CD4-positive, alpha-beta memory T cell (primary cell): Measurements from ENCODE around the gene LIG3. TPM values are rescaled to one million over a fixed set of nuclear protein-coding genes. Genes with fewer than 3 reads are reported as not detected.
"Not testable (repeated sequence)": the region's sequence is repeated elsewhere in the genome, so short reads cannot be mapped to it uniquely, and the experiment has no call there.

Experiments
- CTCF ChIA-PET: fragments of 350-600 bp; sonication (Branson Sonifier 250); formaldehyde crosslinking; loops from one replicate; lab custom pipeline; 2021; ENCODE audit warnings: inconsistent platforms; ENCODE audit not compliant: partially characterized antibody; lab: Charles Lee
- POLR2A ChIA-PET: fragments of 350-600 bp; sonication (Branson Sonifier 250); formaldehyde crosslinking; loops from one replicate; lab custom pipeline; 2021; ENCODE audit not compliant: partially characterized antibody; lab: Charles Lee
- DNase-seq, 5 donors: peaks; one replicate each; pipeline versions ENCODE4 v3.0.0 to v3.0.0-alpha.2; 2020 to 2022; ENCODE audit warnings: mixed read lengths in 1 of 5
- H3K27ac ChIP-seq: one replicate; pipeline ENCODE4 v1.7.0; 2013; ENCODE audit warnings: low read depth, low read length
- H3K27me3 ChIP-seq: 2 replicates; pipeline ENCODE4 v1.7.0; 2013; ENCODE audit warnings: mild to moderate bottlenecking, low read length, moderate library complexity; ENCODE audit not compliant: insufficient read depth
- H3K36me3 ChIP-seq: 2 replicates; pipeline ENCODE4 v1.7.0; 2013; ENCODE audit warnings: mild to moderate bottlenecking, low read length, moderate library complexity; ENCODE audit not compliant: insufficient read depth
- H3K4me1 ChIP-seq: 2 replicates; pipeline ENCODE4 v1.7.0; 2013; ENCODE audit warnings: mild to moderate bottlenecking, low read length, moderate library complexity; ENCODE audit not compliant: insufficient read depth
- H3K4me3 ChIP-seq, 2 donors: one replicate each; pipeline ENCODE4 v1.7.0; 2013; ENCODE audit warnings: low read length in 2 of 2, mild to moderate bottlenecking in 1 of 2
- H3K9me3 ChIP-seq, 2 donors: one replicate each; pipeline ENCODE4 v1.7.0; 2013; ENCODE audit warnings: low read length in 2 of 2, control low read depth in 1 of 2; ENCODE audit not compliant: control insufficient read depth in 1 of 2
- H3K27ac Mint-ChIP-seq, 7 donors: one replicate each; pipeline ENCODE4 v1.8.0; 2020 to 2021; ENCODE audit warnings: mixed read lengths in 7 of 7, mild to moderate bottlenecking in 6 of 7, inconsistent platforms in 3 of 7, moderate library complexity in 3 of 7
- H3K27me3 Mint-ChIP-seq, 2 donors: one replicate each; pipeline ENCODE4 v1.8.0; 2020 to 2021; ENCODE audit warnings: mixed read lengths in 2 of 2
- H3K36me3 Mint-ChIP-seq, 2 donors: one replicate each; pipeline ENCODE4 v1.8.0; 2020 to 2021; ENCODE audit warnings: mixed read lengths in 2 of 2, inconsistent platforms in 1 of 2, mild to moderate bottlenecking in 1 of 2
- H3K4me1 Mint-ChIP-seq, 4 donors: one replicate each; pipeline ENCODE4 v1.8.0; 2020 to 2021; ENCODE audit warnings: mixed read lengths in 4 of 4, mild to moderate bottlenecking in 1 of 4
- H3K4me3 Mint-ChIP-seq, 8 donors: one replicate each; pipeline ENCODE4 v1.8.0; 2020 to 2021; ENCODE audit warnings: mixed read lengths in 8 of 8, mild to moderate bottlenecking in 7 of 8, moderate library complexity in 6 of 8, inconsistent platforms in 3 of 8
- H3K9me3 Mint-ChIP-seq, 8 donors: one replicate each; pipeline ENCODE4 v1.8.0; 2020 to 2021; ENCODE audit warnings: mixed read lengths in 8 of 8, mild to moderate bottlenecking in 5 of 8, inconsistent platforms in 3 of 8, moderate library complexity in 1 of 8
- intact Hi-C: fragments of 100-400 bp; cut with micrococcal nuclease; formaldehyde crosslinking; loops from one replicate; pipeline ENCODE4 v1.15.1; 2023
- polyA plus RNA-seq, 2 donors: library from polyadenylated mRNA; unstranded; fragments of 300-500 nt; fragmentation: Illumina TruSeq; gene quantifications; one replicate each; pipeline ENCODE4 v1.2.3, GENCODE V29; 2021
- total RNA-seq, 2 experiments: library from RNA; stranded (reverse); gene quantifications; one replicate each; pipeline ENCODE4 v1.2.3, GENCODE V29; 2021

Gene LIG3
- total and polyA plus RNA-seq, 4 experiments from 2014 or later = 7.7 to 50.8 (median 29.1) TPM

DNA sequence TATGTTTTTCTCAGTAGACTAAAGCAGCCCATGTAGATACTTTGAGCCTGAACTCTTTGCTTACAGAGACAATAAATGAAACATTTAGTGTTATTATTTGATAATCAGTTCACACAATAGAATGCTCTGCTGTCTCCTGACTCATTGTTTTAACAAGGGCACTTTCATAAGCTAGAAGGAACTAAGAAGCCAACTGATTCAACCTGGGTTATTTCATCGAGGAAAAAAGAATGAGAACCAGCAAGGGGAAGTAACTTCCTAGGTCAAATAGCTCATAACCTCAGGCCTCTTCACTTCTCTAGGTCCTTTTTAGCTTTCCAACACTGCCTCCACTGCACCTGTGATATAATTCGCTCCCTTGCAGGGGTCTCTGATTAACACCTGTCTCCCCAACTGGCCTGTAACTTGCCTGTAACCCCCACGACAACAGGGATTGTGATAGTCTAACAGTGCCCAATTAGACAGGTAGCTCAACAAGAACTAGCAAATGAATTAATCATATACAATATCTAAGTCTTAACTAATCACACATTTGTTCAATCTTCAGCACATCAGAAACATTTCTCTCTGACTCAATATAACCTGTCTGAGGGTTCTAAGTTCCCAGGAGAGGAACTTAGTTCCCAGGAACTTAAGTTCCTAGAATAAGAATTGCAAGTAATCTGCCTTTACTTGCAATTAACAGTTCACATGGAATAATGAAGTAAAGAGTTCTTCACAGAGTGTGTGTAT, 48.4 kb downstream of the LIG3 start:
- DNase-seq = no peak
- intact Hi-C loops = no loop called here
- no peak overlapping the region for H3K27ac ChIP-seq
- no peaks in the 10 kb centered on the region for H3K27me3 Mint-ChIP-seq
- H3K9me3 Mint-ChIP-seq = no peaks in the 10 kb centered on the region
- peaks cover 21 to 37% of the 10 kb centered on the region in 2 donors for H3K36me3 Mint-ChIP-seq
- ChIA-PET CTCF (interaction anchor here (1.0 to 1.2 kb wide), 3 partner anchors 10 to 58 kb away, joined by 3 to 6 read pairs (median 5); partner anchors contain the start of gene RFFL), POLR2A (interaction anchor here (1.1 to 1.2 kb wide), 2 partner anchors 25 to 35 kb away, joined by 3 to 4 read pairs; partner anchors contain the start of gene RFFL)
- no peaks in the 10 kb centered on the region for H3K27me3 ChIP-seq
- H3K4me1 ChIP-seq = peaks cover 31% of the 10 kb centered on the region
- H3K9me3 ChIP-seq = no peaks in the 10 kb centered on the region
- H3K27ac Mint-ChIP-seq = peak overlapping the region; percentile 0 to 88 (median 70)
- no peak overlapping the region for H3K4me3 ChIP-seq
- H3K4me1 Mint-ChIP-seq = peaks cover 30 to 42% (median 36%) of the 10 kb centered on the region in 4 donors
- H3K36me3 ChIP-seq = no peaks in the 10 kb centered on the region
- no peak overlapping the region for H3K4me3 Mint-ChIP-seq

- no peak for DNase-seq
- no peaks in the 10 kb centered on the region for H3K9me3 ChIP-seq
- H3K27ac ChIP-seq = no peak overlapping the region
- H3K27ac Mint-ChIP-seq = no peak overlapping the region
- ChIA-PET POLR2A (interaction anchor here (1.3 kb wide), 1 partner anchor 32 kb away, joined by 5 read pairs; the partner anchor contains the start of gene RFFL), CTCF (interaction anchor here (1.2 kb wide), 1 partner anchor 32 kb away, joined by 4 read pairs; the partner anchor contains the start of gene RFFL)
- peaks cover 23% of the 10 kb centered on the region for H3K4me1 ChIP-seq
- peaks cover 16 to 24% of the 10 kb centered on the region in 2 donors for H3K36me3 Mint-ChIP-seq
- H3K4me3 Mint-ChIP-seq = no peak overlapping the region
- peaks cover 22 to 32% (median 26%) of the 10 kb centered on the region in 4 donors for H3K4me1 Mint-ChIP-seq
- H3K9me3 Mint-ChIP-seq = no peaks in the 10 kb centered on the region
- intact Hi-C loops = no loop called here
- no peaks in the 10 kb centered on the region for H3K27me3 ChIP-seq
- H3K4me3 ChIP-seq = no peak overlapping the region
- no peaks in the 10 kb centered on the region for H3K36me3 ChIP-seq
- H3K27me3 Mint-ChIP-seq = no peaks in the 10 kb centered on the region
These were observed 50.5 kb downstream of the LIG3 start for GRCh38 chr17:35030780-35031179.

- no peak for DNase-seq
- POLR2A ChIA-PET = interaction anchor here (1.4 kb wide), 1 partner anchor 8 kb away, joined by 5 read pairs; no protein-coding TSS in a partner anchor
- Mint-ChIP-seq H3K4me1 (peaks cover 22 to 47% (median 34%) of the 10 kb centered on the region in 4 donors), H3K36me3 (peaks cover 11 to 20% of the 10 kb centered on the region in 2 donors), H3K4me3 (no peak overlapping the region), H3K27me3 (no peaks in the 10 kb centered on the region), H3K9me3 (no peaks in the 10 kb centered on the region), H3K27ac (no peak overlapping the region)
- Histone ChIP-seq H3K27me3 (no peaks in the 10 kb centered on the region), H3K9me3 (no peaks in the 10 kb centered on the region), H3K27ac (no peak overlapping the region), H3K4me1 (peaks cover 18% of the 10 kb centered on the region), H3K36me3 (no peaks in the 10 kb centered on the region), H3K4me3 (no peak overlapping the region)
- intact Hi-C loops = no loop called here
- CTCF ChIA-PET = interaction anchor here (1.3 kb wide), 1 partner anchor 25 kb away, joined by 4 read pairs; the partner anchor contains the start of gene RFFL
These were observed 58.1 kb downstream of the LIG3 start for GRCh38 chr17:35038453-35038852.

- Mint-ChIP-seq H3K27me3 (no peaks in the 10 kb centered on the region), H3K9me3 (no peaks in the 10 kb centered on the region), H3K4me1 (peaks cover 38 to 71% (median 54%) of the 10 kb centered on the region in 4 donors), H3K36me3 (peaks cover 7 to 20% of the 10 kb centered on the region in 2 donors), H3K4me3 (peak overlapping the region in 1 of 8 donors; percentile 36), H3K27ac (peak overlapping the region in 4 of 7 donors; percentile 17 to 81 (median 47))
- no peak overlapping the region for H3K4me3 ChIP-seq
- POLR2A ChIA-PET = interaction anchor here (0.6 to 10.0 kb wide), 8 partner anchors 8 to 39 kb away, joined by 3 to 107 read pairs (median 4); partner anchors contain the start of gene RFFL
- no peak for DNase-seq
- no peaks in the 10 kb centered on the region for H3K9me3 ChIP-seq
- intact Hi-C loops = no loop called here
- CTCF ChIA-PET = interaction anchor here (0.6 to 2.3 kb wide), 8 partner anchors 10 to 48 kb away, joined by 3 to 18 read pairs (median 6); partner anchors contain the start of gene RFFL
- no peak overlapping the region for H3K27ac ChIP-seq
- peaks cover 45% of the 10 kb centered on the region for H3K4me1 ChIP-seq
- H3K27me3 ChIP-seq = no peaks in the 10 kb centered on the region
- no peaks in the 10 kb centered on the region for H3K36me3 ChIP-seq
These were observed 61.1 kb downstream of the LIG3 start for GRCh38 chr17:35041390-35041789.

- Mint-ChIP-seq H3K36me3 (peaks cover 3 to 13% of the 10 kb centered on the region in 2 donors), H3K27me3 (no peaks in the 10 kb centered on the region), H3K4me3 (peak overlapping the region in 6 of 8 donors; percentile 17 to 75 (median 61))
These were observed 63.9 kb downstream of the LIG3 start for GRCh38 chr17:35044181-35044580.

GRCh38 chr17:35045458-35045979, 65.2 kb downstream of the LIG3 start:
- H3K27me3 Mint-ChIP-seq, H3K4me3 ChIP-seq, H3K9me3 ChIP-seq, H3K36me3 ChIP-seq, intact Hi-C loops, H3K27me3 ChIP-seq, H3K36me3 Mint-ChIP-seq, H3K9me3 Mint-ChIP-seq, DNase-seq: not testable (repeated sequence)
- Mint-ChIP-seq H3K4me1 (peaks cover 49 to 79% (median 64%) of the 10 kb centered on the region in 4 donors), H3K4me3 (peak overlapping the region; percentile 74 to 87 (median 86)), H3K27ac (peak overlapping the region; percentile 83 to 96 (median 92))
- H3K27ac ChIP-seq = peak overlapping the region; percentile 68
- ChIA-PET POLR2A (interaction anchor here (1.3 to 12.1 kb wide), 8 partner anchors 8 to 491 kb away, joined by 4 to 179 read pairs (median 14); partner anchors contain the start of gene RFFL), CTCF (interaction anchor here (3.9 to 5.2 kb wide), 2 partner anchors 18 to 23 kb away, joined by 20 to 45 read pairs; partner anchors contain the start of gene RFFL)
- H3K4me1 ChIP-seq = peaks cover 85% of the 10 kb centered on the region

More at GRCh38 chr17:35044181-35044580, 63.9 kb downstream of the LIG3 start:
- peaks cover 47 to 78% (median 60%) of the 10 kb centered on the region in 4 donors for H3K4me1 Mint-ChIP-seq
- H3K9me3 Mint-ChIP-seq = no peaks in the 10 kb centered on the region
- H3K27me3 ChIP-seq = no peaks in the 10 kb centered on the region
- intact Hi-C loops = no loop called here
- no peak overlapping the region for H3K4me3 ChIP-seq
- no peaks in the 10 kb centered on the region for H3K9me3 ChIP-seq
- H3K27ac ChIP-seq = peak overlapping the region; percentile 68
- H3K27ac Mint-ChIP-seq = peak overlapping the region; percentile 83 to 96 (median 93)
- no peaks in the 10 kb centered on the region for H3K36me3 ChIP-seq
- peaks cover 71% of the 10 kb centered on the region for H3K4me1 ChIP-seq
- POLR2A ChIA-PET = interaction anchor here (0.6 to 12.1 kb wide), 4 partner anchors 18 to 82 kb away, joined by 3 to 179 read pairs (median 56); partner anchors contain the start of gene RFFL
- no peak for DNase-seq
- CTCF ChIA-PET = interaction anchor here (0.7 to 5.2 kb wide), 4 partner anchors 20 to 46 kb away, joined by 4 to 45 read pairs (median 12); partner anchors contain the start of gene RFFL
